NCI-H748 treated with DMSO at 0.1 percent for 48 hours (cell line): ENCODE data around the gene SLC33A1.

Experiments used
- DNase-seq: peaks from one replicate; lab custom pipeline; 2025; lab: John Stamatoyannopoulos, UW

Gene SLC33A1

GRCh38 chr3:155790272-155790925, 63.8 kb downstream of the SLC33A1 start:
- no peak for DNase-seq

- no peak for DNase-seq
Measured at GRCh38 chr3:155785662-155786295, 68.4 kb downstream of the SLC33A1 start.

GRCh38 chr3:155782390-155782953, 71.8 kb downstream of the SLC33A1 start:
- no peak for DNase-seq

- no peak for DNase-seq
Measured at GRCh38 chr3:155780291-155780690, 73.9 kb downstream of the SLC33A1 start.

- no peak for DNase-seq
Measured at GRCh38 chr3:155778462-155778861, 75.8 kb downstream of the SLC33A1 start.

GRCh38 chr3:155772801-155773200, 81.4 kb downstream of the SLC33A1 start:
- no peak for DNase-seq

- DNase-seq: no peak
Measured at GRCh38 chr3:155771126-155771525, 83.1 kb downstream of the SLC33A1 start.
